Muscle of leg (tissue), 11 donors: ENCODE data around the gene CWC22. TPM values are rescaled to one million over a fixed set of nuclear protein-coding genes. Genes with fewer than 3 reads are reported as not detected.
"Not testable (repeated sequence)": the region's sequence is repeated elsewhere in the genome, so short reads cannot be mapped to it uniquely, and the experiment has no call there.

Source experiments
- DNase-seq: peaks from one replicate; pipeline ENCODE4 v3.0.0; 2013
- H3K27ac ChIP-seq: one replicate; pipeline ENCODE4 v1.5.1; 2013; ENCODE audit warnings: mild to moderate bottlenecking, low read length, control low read depth
- H3K27me3 ChIP-seq: one replicate; pipeline ENCODE4 v1.6.1; 2013; ENCODE audit warnings: low read length; ENCODE audit not compliant: control insufficient read depth, insufficient read depth
- H3K36me3 ChIP-seq: one replicate; pipeline ENCODE4 v1.6.1; 2013; ENCODE audit warnings: low read length; ENCODE audit not compliant: control insufficient read depth, insufficient read depth
- H3K4me1 ChIP-seq: one replicate; pipeline ENCODE4 v1.6.1; 2013; ENCODE audit warnings: low read length; ENCODE audit not compliant: control insufficient read depth, insufficient read depth
- H3K4me3 ChIP-seq: one replicate; pipeline ENCODE4 v1.5.1; 2013; ENCODE audit warnings: low read length, control low read depth
- H3K9me3 ChIP-seq: replicated peaks from 2 replicates; pipeline ENCODE4 v1.6.1; 2013; ENCODE audit warnings: low read depth, low read length; ENCODE audit not compliant: control insufficient read depth
- WGBS: methylation state at CpG from one replicate; pipeline ENCODE4 v1.1.5; 2013; ENCODE audit warnings: missing lambda C conversion rate; ENCODE audit not compliant: insufficient coverage; 5-methylcytosine and 5-hydroxymethylcytosine counted together
- polyA plus RNA-seq, 8 donors: library from polyadenylated mRNA; unstranded; fragments of 120-200 nt; gene quantifications; one replicate each; pipeline versions ENCODE4 v1.2.1 to v1.2.3, GENCODE V29; 2013; ENCODE audit warnings: inconsistent platforms in 1 of 8, low replicate concordance in 1 of 8; ENCODE audit not compliant: insufficient read length in 8 of 8, insufficient read depth in 1 of 8
- total RNA-seq: library from RNA; stranded (reverse); fragments of 120-200 nt; gene quantifications from one replicate; pipeline ENCODE4 v1.2.4, GENCODE V29; 2013

The CWC22 gene
- total and polyA plus RNA-seq, 9 donors = 15.0 to 26.0 (median 21.0) TPM

DNA sequence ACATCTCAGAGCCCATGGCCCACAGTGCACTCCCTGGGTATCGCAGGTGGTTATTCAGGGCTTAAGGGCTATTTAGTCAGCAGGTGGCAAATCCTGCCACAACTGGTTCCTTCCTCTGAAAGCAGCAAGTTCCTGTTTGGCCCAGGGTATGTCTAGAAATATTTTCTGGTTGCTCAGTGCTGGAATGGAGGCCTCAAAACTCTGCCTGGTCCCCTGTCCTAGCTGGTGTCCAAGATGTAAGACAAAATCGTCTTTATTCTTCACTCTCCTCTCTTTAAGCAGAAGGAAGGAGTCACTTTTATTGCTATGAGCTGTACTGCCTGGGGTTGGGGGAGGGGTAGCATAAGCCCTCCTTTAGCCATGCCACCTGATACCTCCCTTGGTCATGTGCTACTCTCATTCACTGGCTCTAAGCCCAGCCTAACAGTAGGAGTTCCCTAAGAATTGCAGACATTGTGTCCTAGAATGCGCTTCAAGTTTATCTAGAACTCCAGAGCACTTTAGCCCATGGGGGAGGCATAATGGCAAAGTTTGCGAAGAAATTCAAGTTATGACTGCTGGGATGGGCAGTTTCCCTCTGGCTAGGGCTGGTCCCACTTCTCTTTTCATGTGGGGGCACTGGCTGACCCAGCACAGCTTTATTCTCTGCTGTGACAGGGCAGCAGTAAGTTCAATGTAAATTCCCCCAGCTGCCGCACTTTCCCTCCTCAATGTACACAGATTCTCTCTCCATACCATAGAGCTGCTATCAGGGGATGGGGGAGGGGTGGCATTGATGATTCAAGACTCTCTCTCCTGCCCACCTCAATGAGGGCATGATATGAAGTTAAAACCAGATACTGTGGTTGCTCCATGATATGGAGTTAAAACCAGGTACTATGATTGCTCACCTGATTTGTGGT, 27.1 kb upstream of the CWC22 start:
- WGBS = 66% methylated on average over 3 of the region's 5 CpGs
- Histone ChIP-seq H3K36me3 (no peaks in the 10 kb centered on the region), H3K27me3 (no peaks in the 10 kb centered on the region), H3K4me3 (no peak overlapping the region), H3K4me1 (peaks cover 14% of the 10 kb centered on the region), H3K9me3 (no peaks in the 10 kb centered on the region), H3K27ac (peak overlapping the region; percentile 40)
- DNase-seq = peak; percentile 66

DNA sequence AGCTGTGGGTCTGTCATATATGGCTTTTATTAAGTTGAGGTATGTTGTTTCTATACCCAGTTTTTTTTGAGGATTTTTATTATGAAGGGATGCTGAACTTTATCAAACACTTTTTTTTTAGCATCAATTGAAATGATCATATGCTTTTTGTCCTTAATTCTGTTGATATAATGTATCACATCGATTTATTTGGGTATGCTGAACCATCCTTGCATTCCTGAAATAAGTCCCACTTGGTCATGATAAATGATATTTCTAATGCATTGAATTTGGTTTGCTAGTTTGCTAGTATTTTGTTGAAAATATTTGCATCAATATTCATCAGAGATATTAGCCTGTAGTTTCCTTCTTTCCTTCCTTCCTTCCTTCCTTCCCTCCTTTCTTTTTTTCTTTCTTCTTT, 22.5 kb upstream of the CWC22 start:
- DNase-seq = no peak
- peaks cover 2% of the 10 kb centered on the region for H3K9me3 ChIP-seq
- H3K4me1 ChIP-seq = peaks cover 13% of the 10 kb centered on the region
- WGBS = no CpG with 5 or more reads among the region's 1 CpG
- no peak overlapping the region for H3K4me3 ChIP-seq
- H3K27me3 ChIP-seq = no peaks in the 10 kb centered on the region
- no peaks in the 10 kb centered on the region for H3K36me3 ChIP-seq
- no peak overlapping the region for H3K27ac ChIP-seq

DNA sequence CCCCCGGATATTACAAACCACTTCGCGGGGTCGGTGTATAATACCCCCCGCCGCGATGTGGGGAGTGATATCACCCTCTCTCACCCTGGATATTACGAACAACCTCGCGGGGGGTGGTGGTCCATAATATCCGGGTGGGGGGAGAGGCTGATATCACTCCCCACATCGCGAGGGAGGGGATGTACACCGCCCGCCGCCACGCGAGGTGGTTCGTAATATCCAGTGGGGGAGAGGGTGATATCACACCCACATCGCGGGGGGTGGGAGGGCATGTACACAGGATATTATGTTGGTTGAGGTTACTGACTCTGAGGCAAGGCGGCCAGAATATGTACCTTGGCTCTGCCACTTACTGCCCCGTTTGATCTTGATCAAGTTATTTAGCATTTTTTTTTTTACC, 14.8 kb upstream of the CWC22 start:
- Histone ChIP-seq H3K27ac (no peak overlapping the region), H3K4me1 (no peaks in the 10 kb centered on the region), H3K9me3 (no peaks in the 10 kb centered on the region), H3K4me3 (no peak overlapping the region), H3K36me3 (no peaks in the 10 kb centered on the region), H3K27me3 (no peaks in the 10 kb centered on the region)
- DNase-seq = no peak
- 96% methylated on average over 11 of the region's 23 CpGs for WGBS

DNA sequence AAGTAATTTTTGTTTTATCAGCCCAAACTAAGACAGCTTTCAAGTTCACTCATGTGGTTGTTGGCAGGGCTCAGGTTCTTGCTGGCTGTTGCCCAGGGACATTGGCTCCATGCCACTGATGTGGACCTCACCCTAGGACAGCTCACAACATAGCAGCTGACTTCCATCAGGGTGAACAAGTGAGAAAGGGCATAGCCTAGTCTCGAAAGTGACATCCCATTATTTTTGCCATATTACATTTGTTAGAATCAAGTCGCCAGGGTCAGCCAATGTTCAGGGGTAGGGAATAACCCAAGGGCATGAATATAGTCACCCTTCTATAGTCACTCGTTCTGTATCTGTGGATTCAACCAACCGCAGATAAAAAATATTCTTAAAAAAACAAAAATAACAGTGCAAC, 10.7 kb upstream of the CWC22 start:
- H3K4me3 ChIP-seq = no peak overlapping the region
- no peaks in the 10 kb centered on the region for H3K9me3 ChIP-seq
- H3K4me1 ChIP-seq = no peaks in the 10 kb centered on the region
- DNase-seq = peak; percentile 15
- H3K36me3 ChIP-seq = no peaks in the 10 kb centered on the region
- WGBS = 100% methylated on average over 1 of the region's 4 CpGs
- H3K27me3 ChIP-seq = no peaks in the 10 kb centered on the region
- H3K27ac ChIP-seq = no peak overlapping the region

DNA sequence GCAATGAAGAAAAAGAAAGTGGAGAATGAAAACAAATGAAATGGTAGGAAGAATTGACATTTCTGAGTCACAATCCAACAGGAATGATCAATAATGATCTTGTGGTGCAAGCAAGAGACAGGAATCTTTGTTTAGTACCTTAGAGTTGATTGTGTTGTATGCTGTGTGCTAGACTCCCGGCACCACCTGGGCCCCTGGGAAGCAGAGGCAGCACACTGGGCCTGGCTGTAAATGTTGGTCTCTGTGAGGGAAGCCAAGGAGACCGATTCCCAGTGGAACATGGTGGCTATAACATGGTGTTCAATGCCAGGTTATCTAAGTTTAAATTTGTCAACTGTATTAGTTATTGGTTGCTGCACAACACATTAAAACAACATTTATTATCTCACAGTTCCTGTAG, 9.8 kb upstream of the CWC22 start:
- no peaks in the 10 kb centered on the region for H3K4me1 ChIP-seq
- H3K36me3 ChIP-seq = no peaks in the 10 kb centered on the region
- 100% methylated on average over 1 of the region's 2 CpGs for WGBS
- no peak overlapping the region for H3K27ac ChIP-seq
- H3K27me3 ChIP-seq = no peaks in the 10 kb centered on the region
- DNase-seq = no peak
- no peaks in the 10 kb centered on the region for H3K9me3 ChIP-seq
- no peak overlapping the region for H3K4me3 ChIP-seq

DNA sequence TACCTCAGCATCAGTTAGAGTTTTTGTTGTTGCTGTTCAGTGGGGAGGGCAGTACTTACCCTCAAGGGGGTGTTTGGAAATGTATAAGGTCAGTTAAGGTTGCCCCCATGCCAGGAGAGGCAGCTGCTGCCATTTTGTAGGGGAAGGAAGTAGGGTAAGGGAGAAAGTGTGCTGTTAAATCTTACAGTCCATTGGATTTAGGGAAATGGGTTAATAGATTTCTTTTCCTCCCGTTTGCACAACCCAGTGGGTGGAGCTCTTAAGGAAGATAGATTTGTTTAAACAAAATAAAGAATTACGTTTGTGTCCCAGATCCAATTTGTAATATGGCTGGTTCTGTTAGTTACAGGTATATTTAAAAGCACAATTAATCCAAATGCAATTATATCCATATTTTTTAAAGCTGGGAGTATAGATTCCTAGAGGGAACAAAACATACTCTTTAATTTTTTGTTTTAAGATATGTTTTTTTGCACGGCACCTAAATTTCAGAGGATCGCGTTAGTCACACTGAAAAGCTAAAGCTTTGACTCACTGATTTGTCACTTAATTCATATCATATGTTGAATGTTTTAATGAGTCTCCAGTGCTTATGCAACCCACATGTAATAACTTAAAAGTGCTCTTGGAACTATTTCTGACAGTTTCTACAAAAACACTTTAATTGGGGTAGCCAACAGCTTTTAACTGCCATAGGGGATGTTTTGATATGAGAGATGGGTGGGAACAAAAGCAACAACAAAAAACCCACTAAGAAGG, 9.0 kb upstream of the CWC22 start:
- Histone ChIP-seq H3K4me3 (no peak overlapping the region), H3K27ac (no peak overlapping the region), H3K36me3 (no peaks in the 10 kb centered on the region), H3K4me1 (no peaks in the 10 kb centered on the region), H3K9me3 (no peaks in the 10 kb centered on the region), H3K27me3 (no peaks in the 10 kb centered on the region)
- DNase-seq = no peak
- no CpG with 5 or more reads among the region's 5 CpGs for WGBS

DNA sequence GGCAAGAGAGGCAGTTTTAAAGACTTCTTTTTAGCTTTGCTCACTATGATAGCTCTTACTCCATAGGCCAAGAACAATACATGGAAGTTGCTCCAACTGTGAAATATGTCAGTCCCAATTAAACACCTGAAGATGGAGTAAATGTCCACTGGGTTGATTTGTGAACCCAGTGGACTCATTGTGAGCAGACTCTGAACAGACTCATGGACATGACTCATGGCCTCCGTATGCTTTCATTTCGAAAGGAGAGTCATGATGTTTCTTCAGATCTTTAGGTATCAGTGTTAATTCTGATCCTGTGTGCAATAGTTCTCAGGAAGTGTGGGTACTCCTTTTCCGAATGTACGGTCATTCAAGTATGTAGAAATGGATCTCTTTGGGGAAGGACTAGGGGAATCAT, 5.4 kb upstream of the CWC22 start:
- 100% methylated on average over 2 of the region's 4 CpGs for WGBS
- no peak for DNase-seq
- Histone ChIP-seq H3K9me3 (no peaks in the 10 kb centered on the region), H3K4me1 (no peaks in the 10 kb centered on the region), H3K36me3 (no peaks in the 10 kb centered on the region), H3K27ac (no peak overlapping the region), H3K4me3 (no peak overlapping the region), H3K27me3 (no peaks in the 10 kb centered on the region)

DNA sequence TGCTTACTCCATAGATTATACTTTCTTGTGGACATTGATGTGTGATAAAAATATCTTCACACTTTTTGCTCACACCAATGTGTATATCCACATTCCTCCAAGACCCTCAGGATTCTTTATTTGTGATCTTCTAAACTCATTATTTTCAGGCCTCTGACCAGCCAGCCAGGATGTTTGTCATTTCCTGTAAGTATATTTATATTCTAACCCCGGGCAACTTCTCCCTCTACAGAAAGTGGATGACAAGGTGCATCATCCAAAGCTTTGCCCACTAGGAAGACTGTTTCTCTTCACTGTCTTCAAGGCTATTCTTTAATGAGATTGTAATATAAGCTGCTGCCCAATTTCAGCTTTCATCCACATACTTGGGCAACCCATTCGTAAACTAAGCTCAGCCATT, 3.6 kb upstream of the CWC22 start:
- Histone ChIP-seq H3K27me3 (no peaks in the 10 kb centered on the region), H3K27ac (no peak overlapping the region), H3K36me3 (no peaks in the 10 kb centered on the region), H3K9me3 (no peaks in the 10 kb centered on the region), H3K4me3 (no peak overlapping the region), H3K4me1 (peaks cover 5% of the 10 kb centered on the region)
- no CpG with 5 or more reads among the region's 2 CpGs for WGBS
- no peak for DNase-seq

DNA sequence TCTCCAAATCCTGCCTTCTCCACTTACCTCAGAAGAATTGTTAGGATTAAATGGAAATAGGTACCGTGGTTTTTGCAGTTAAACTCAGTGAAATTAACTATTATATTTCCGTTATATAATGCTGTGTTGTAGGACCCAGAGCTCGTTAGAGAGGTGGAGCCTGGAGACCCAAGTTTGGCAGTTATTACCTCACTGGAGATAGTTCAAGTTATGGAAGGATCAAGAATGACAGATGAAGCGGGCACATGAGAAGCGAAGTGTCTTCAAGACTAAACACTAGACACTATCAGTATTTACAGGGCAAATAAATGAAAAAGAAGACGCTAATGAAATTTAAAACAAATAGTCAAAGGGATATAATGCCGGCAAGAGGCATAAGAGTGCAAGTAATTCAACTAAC, 866 bp downstream of the CWC22 start:
- no peaks in the 10 kb centered on the region for H3K27me3 ChIP-seq
- peak overlapping the region; percentile 91 for H3K4me3 ChIP-seq
- H3K27ac ChIP-seq = peak overlapping the region; percentile 86
- peaks cover 6% of the 10 kb centered on the region for H3K4me1 ChIP-seq
- no peaks in the 10 kb centered on the region for H3K9me3 ChIP-seq
- H3K36me3 ChIP-seq = no peaks in the 10 kb centered on the region
- DNase-seq = peak; percentile 14
- no CpG with 5 or more reads among the region's 7 CpGs for WGBS

DNA sequence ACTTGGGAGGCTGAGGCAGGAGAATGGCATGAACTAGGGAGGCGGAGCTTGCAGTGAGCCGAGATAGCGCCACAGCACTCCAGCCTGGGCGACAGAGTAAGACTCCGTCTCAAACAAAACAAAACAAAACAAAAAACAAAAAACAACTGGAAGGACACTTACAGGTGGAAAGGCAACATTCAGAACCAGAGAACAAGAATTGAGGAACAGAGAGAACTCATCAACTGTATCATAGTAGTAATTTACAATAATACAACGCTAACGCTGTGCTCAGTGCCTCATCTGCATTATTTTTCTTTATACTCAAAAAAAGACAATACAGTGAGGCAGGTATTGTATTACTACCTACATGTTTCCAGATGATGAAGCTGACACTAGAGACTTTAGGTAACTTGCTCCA, 1.6 kb downstream of the CWC22 start:
- H3K27me3 ChIP-seq, H3K36me3 ChIP-seq, H3K4me3 ChIP-seq, H3K4me1 ChIP-seq, DNase-seq, H3K9me3 ChIP-seq, H3K27ac ChIP-seq: not testable (repeated sequence)
- no CpG with 5 or more reads among the region's 7 CpGs for WGBS
